Karpas-422 (cell line): ENCODE measurements around the gene MAP7D1. TPM values are rescaled to one million over a fixed set of nuclear protein-coding genes. Genes with fewer than 3 reads are reported as not detected.

ENCODE experiments used
- DNase-seq: peaks from one replicate; pipeline ENCODE4 v3.0.0-alpha.2; 2015
- H2AFZ ChIP-seq: fragments of 200-600 bp; sonication (generic); 2 replicates; pipeline ENCODE4 v1.6.1; 2014; ENCODE audit warnings: antibody characterized with exemption, low read length, mixed read lengths
- H3K27ac ChIP-seq: fragments of 200-600 bp; sonication (generic); 2 replicates; pipeline ENCODE4 v1.5.1; 2014; ENCODE audit warnings: mild to moderate bottlenecking, low read length, moderate library complexity
- H3K27me3 ChIP-seq: fragments of 200-600 bp; sonication (generic); 2 replicates; pipeline ENCODE4 v1.6.1; 2014; ENCODE audit warnings: low read length, mixed read lengths
- H3K36me3 ChIP-seq: fragments of 200-600 bp; sonication (generic); 2 replicates; pipeline ENCODE4 v1.6.1; 2014; ENCODE audit warnings: low read length, mixed read lengths; ENCODE audit not compliant: insufficient read depth
- H3K4me1 ChIP-seq: fragments of 200-600 bp; sonication (generic); 2 replicates; pipeline ENCODE4 v1.6.1; 2014; ENCODE audit warnings: mild to moderate bottlenecking, low read length, mixed read lengths
- H3K4me2 ChIP-seq: fragments of 200-600 bp; sonication (generic); 2 replicates; pipeline ENCODE4 v1.6.1; 2014; ENCODE audit warnings: low read length, low read depth, mild to moderate bottlenecking; ENCODE audit not compliant: poor library complexity, severe bottlenecking
- H3K4me3 ChIP-seq: fragments of 200-600 bp; sonication (generic); 2 replicates; pipeline ENCODE4 v1.5.1; 2014; ENCODE audit warnings: mild to moderate bottlenecking, antibody characterized with exemption, low read length, mixed read lengths
- H3K79me2 ChIP-seq: fragments of 200-600 bp; sonication (generic); 2 replicates; pipeline ENCODE4 v1.6.1; 2014; ENCODE audit warnings: mild to moderate bottlenecking, low read length, mixed read lengths
- H3K9ac ChIP-seq: fragments of 200-600 bp; sonication (generic); 2 replicates; pipeline ENCODE4 v1.6.0; 2014; ENCODE audit warnings: low read length
- H3K9me2 ChIP-seq: fragments of 200-600 bp; sonication (generic), shearing (Covaris generic); replicated peaks from 2 replicates; pipeline ENCODE4 v1.6.0; 2014; ENCODE audit warnings: mild to moderate bottlenecking, low read length, moderate library complexity; ENCODE audit not compliant: insufficient read depth
- H3K9me3 ChIP-seq: fragments of 300-700, 200-600 bp; sonication (generic); 2 replicates; pipeline ENCODE4 v1.6.1; 2014; ENCODE audit warnings: low read length, mixed read lengths
- H4K20me1 ChIP-seq: fragments of 200-600 bp; sonication (generic); 2 replicates; pipeline ENCODE4 v1.6.1; 2014; ENCODE audit warnings: mild to moderate bottlenecking, antibody characterized with exemption, low read length, low read depth; ENCODE audit not compliant: insufficient read depth
- total RNA-seq: library from RNA; depleted of rRNA; stranded (reverse); fragments of >200 nt; shearing (Covaris generic); gene quantifications from 2 replicates; pipeline ENCODE4 v1.2.3, GENCODE V29; 2014; ENCODE audit warnings: low replicate concordance

MAP7D1 gene
- total RNA-seq, 1 experiment from 2014 or later, result 24.1 TPM

DNA sequence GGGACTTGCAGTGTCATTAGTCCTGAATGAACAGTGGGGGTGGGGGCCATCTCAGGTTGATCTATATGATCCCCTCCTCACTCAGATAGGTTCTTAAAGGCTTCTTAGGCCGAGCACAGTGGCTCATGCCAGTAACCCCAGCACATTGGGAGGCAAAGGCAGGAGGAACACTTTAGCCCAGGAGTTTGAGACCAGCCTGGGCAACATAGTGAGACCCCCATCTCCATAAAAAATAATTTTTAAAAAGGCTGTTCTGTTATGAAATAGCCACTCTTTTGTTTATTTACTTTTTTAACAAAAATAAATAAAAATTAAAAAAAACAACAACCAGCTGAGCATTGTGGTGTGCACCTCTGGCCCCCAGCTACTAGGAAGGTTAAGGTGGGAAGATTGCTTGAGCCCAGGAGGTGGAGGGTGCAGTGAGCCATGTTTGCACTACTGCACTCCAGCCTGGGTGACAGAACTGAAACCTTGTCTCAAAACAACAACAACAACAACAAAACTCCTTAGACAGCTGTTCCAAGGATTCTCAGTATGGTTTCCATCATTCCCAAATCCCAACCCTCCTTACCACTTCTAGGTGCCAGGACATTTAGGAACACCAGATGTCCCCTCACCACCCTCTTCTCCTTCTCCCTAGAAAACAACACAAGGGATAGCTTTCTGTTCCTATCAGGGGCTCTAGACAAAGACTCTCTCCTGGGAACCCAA, 4.7 kb upstream of the MAP7D1 start:
- H3K27ac ChIP-seq, result no peak overlapping the region
- peak overlapping the region; percentile 58 for H3K9ac ChIP-seq
- H3K9me2 ChIP-seq, result no peaks in the 10 kb centered on the region
- H2AFZ ChIP-seq, result peak overlapping the region; percentile 9; the same call in 1 of the 2 replicates
- peaks cover 12% of the 10 kb centered on the region for H3K36me3 ChIP-seq
- H3K4me3 ChIP-seq, result peak overlapping the region; percentile 33; the same call in 1 of the 2 replicates
- peak overlapping the region; percentile 69 for H3K4me2 ChIP-seq
- no peaks in the 10 kb centered on the region; the same call in 1 of the 2 replicates for H3K9me3 ChIP-seq
- H4K20me1 ChIP-seq, result no peaks in the 10 kb centered on the region
- peaks cover 41% of the 10 kb centered on the region for H3K4me1 ChIP-seq
- DNase-seq, result no peak
- H3K27me3 ChIP-seq, result no peaks in the 10 kb centered on the region
- peaks cover 31% of the 10 kb centered on the region for H3K79me2 ChIP-seq

DNA sequence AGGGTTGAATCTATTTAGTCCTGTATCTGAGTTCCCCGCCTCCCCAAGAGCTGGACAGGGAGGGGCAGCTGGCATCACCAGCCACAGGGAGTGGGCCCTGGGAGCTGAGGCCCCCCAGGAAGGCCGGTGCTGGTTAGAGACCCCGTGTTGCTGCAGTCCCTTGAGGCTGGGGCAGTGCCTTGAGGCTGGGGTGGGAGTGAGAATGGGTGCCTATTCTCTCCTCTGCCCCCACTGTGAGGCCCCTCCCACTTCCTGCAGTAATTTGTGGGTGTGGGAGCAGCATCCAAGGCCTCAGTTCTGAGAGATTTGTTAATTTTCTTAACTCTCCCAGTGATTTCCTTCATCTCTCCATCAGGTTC, 4.1 kb upstream of the MAP7D1 start:
- Histone ChIP-seq H3K4me3 (no peak overlapping the region), H3K4me2 (peak overlapping the region; percentile 69), H4K20me1 (no peaks in the 10 kb centered on the region; the same call in 1 of the 2 replicates), H3K27me3 (no peaks in the 10 kb centered on the region), H3K9me2 (no peaks in the 10 kb centered on the region), H2AFZ (peak overlapping the region; percentile 9), H3K79me2 (peaks cover 32% of the 10 kb centered on the region), H3K36me3 (peaks cover 9% of the 10 kb centered on the region), H3K9ac (peak overlapping the region; percentile 25), H3K9me3 (no peaks in the 10 kb centered on the region; the same call in 1 of the 2 replicates), H3K4me1 (peaks cover 41% of the 10 kb centered on the region), H3K27ac (no peak overlapping the region)
- DNase-seq, result peak; percentile 65

DNA sequence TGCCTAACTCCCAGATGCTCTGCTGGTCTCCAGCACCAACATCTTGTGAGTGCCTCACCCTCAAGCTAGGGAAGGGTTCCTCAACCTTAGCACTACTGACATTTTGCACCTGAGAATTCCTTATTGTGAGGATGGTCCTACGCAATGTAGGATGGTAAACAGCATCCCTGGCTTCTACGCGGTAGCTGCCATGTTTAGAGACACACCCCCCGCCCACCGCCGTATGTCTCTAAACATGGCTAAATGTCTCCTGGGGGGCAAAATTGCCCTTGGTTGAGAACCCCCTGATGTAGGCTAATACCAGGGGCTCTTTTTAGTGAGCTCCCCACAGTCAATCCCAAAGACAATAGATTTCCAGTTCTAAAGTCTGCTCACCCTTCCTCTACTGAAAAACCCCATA, 2.5 kb upstream of the MAP7D1 start:
- Histone ChIP-seq H3K79me2 (peaks cover 32% of the 10 kb centered on the region), H3K9me2 (no peaks in the 10 kb centered on the region), H2AFZ (no peak overlapping the region), H3K4me3 (no peak overlapping the region), H3K36me3 (0 out of 2 replicates have a peak, but pooled peaks cover under 1% of the 10 kb centered on the region), H3K9ac (no peak overlapping the region), H3K27ac (no peak overlapping the region), H3K9me3 (no peaks in the 10 kb centered on the region), H4K20me1 (peaks cover 14% of the 10 kb centered on the region), H3K27me3 (no peaks in the 10 kb centered on the region), H3K4me1 (peaks cover 50% of the 10 kb centered on the region), H3K4me2 (no peak overlapping the region)
- DNase-seq, result no peak

DNA sequence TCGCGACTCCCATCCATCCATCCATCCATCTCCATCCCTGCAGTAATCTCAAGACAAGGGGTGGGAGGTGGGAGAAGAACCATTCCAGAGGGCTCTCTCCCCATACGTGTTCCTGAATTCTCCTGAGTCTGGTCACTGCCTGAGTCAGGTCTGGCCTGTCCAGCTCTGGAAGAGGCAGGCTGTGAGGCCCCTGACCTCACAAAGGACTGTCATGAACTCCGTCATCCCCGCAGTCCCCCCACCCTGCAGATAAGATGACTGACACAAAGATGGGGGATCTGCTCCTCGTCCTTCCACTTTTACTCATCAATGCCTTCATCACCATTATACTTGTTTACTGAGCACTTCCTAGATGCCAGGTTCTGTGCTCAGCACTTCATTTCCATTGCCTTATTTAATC, 1.6 kb upstream of the MAP7D1 start:
- Histone ChIP-seq H3K27me3 (no peaks in the 10 kb centered on the region), H3K27ac (no peak overlapping the region), H3K4me3 (no peak overlapping the region), H3K36me3 (0 out of 2 replicates have a peak, but pooled peaks cover 5% of the 10 kb centered on the region), H4K20me1 (peaks cover 15% of the 10 kb centered on the region), H3K9me2 (no peaks in the 10 kb centered on the region), H2AFZ (no peak overlapping the region), H3K79me2 (peaks cover 32% of the 10 kb centered on the region), H3K4me1 (peaks cover 54% of the 10 kb centered on the region), H3K9ac (no peak overlapping the region), H3K4me2 (no peak overlapping the region), H3K9me3 (no peaks in the 10 kb centered on the region)
- no peak for DNase-seq

DNA sequence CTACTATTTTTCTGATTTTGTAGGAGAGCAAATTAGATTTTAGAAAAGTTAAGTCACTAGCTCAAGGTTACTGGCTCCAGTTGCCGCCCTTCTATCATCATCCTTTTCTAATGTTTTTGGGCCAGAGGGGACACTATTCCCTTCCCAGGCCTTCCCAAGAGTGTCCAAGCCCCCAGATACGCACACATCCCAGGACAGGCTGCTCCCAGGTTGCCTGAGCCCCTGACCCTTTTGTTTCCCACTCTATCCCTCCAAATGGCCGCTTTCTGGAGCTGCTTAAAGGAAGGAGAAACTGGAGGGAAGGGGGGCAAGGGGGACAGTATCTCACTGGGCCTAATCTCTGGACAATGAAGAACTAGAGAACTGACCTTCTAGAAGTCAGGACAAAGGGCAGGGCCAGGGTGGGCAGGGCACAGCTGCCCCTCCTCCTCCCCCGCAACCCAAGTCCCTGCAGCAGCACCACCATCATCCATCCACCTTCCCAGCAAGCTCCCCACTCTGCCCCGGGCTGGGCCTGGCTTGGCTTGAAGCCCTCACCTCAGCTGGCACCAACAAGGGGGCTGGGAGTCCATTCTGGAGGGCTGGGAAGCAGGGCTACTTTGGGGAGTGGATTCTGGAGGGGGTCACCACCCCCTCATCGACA, 1.1 kb upstream of the MAP7D1 start:
- Histone ChIP-seq H3K79me2 (peaks cover 37% of the 10 kb centered on the region), H3K9me3 (no peaks in the 10 kb centered on the region), H3K9me2 (no peaks in the 10 kb centered on the region), H3K4me3 (peak overlapping the region; percentile 98), H3K4me2 (peak overlapping the region; percentile 98), H4K20me1 (peaks cover 18% of the 10 kb centered on the region), H3K27me3 (no peaks in the 10 kb centered on the region), H3K9ac (peak overlapping the region; percentile 99), H3K4me1 (peaks cover 57% of the 10 kb centered on the region), H3K27ac (no peak overlapping the region; the same call in 1 of the 2 replicates), H3K36me3 (0 out of 2 replicates have a peak, but pooled peaks cover 6% of the 10 kb centered on the region), H2AFZ (peak overlapping the region; percentile 93; the same call in 1 of the 2 replicates)
- no peak for DNase-seq

DNA sequence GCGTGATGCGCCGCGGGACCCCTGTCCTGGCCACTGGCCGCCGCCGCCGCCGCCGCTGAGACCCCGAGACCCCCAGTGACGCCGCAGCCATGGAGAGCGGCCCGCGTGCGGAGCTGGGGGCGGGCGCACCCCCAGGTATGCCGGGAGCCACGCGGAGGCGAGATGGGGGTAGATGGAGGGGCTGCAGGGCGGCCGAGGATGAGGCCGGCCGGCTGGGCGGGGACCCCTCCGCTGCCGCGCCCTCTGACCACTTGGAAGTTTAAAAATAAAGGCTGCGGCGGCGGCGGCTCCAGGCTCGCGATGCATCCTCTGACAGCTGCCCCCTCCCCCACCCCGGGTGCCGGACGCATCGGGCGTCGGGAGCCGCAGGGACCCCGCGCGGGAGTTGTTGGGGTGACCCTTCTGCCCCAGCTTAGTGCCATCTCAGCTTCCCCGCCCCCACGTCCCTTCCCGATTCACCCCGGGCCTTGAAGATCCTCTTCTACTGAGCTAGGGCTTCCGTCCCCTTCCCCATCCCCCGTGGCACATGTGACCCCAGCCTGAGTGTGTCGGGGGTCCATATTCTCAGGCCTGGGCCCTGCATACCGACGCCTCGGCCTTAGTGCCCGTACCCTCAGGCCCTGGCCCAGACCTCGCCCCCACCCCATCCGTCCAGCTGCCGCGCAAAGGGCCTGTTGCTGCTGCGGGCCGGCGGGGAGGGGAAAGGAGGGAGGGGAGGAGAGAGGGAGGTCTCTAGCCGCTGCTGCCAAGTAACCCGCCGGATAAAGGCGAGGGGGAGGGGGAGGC, 562 bp downstream of the MAP7D1 start:
- Histone ChIP-seq H3K27ac (peak overlapping the region; percentile 81), H3K4me3 (peak overlapping the region; percentile 98), H3K4me2 (peak overlapping the region; percentile 92), H3K9me3 (no peaks in the 10 kb centered on the region), H3K36me3 (0 out of 2 replicates have a peak, but pooled peaks cover 6% of the 10 kb centered on the region), H3K9me2 (no peaks in the 10 kb centered on the region), H3K79me2 (peaks cover 54% of the 10 kb centered on the region), H3K9ac (peak overlapping the region; percentile 99), H2AFZ (peak overlapping the region; percentile 31; the same call in 1 of the 2 replicates), H3K4me1 (peaks cover 57% of the 10 kb centered on the region), H3K27me3 (no peaks in the 10 kb centered on the region), H4K20me1 (peaks cover 18% of the 10 kb centered on the region)
- DNase-seq, result peak; percentile 81

DNA sequence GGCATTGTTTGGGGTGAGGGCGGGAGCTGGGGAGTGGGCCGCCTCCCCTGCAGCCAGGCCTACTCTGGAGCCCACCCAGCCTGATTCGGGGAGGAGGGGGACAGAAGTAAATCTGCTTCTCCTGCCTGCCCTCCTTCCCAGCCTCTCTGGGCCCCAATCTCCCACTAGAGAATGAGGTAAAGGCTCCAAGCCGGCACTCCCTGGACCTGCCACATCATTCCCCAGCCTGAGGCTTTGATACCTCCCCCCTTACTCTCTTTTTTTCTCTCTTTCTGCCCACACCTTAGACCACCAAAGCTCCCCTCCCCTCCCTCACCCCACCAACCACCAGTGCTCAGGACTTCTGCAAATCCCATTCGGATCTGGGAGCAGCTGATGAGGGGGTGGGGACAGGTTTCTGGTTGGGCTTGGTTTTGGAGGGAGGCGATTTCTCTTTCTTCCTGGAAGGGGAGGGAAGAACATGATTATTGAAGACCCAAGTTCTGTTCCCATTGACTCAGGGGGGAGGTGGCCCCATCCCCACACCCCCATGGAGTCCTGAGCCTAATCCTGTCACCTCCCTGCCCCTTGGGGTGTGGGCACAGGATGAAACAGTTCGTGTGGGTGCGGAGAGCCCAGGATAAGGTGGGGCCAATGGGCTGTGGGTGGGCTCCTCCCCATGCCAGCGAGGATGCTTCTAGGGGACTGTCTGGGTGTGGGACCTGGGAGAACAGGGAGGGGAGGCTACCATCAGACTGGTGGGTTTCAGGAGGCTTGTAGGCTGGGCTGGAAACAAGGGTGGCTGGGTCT, 1.3 kb downstream of the MAP7D1 start:
- Histone ChIP-seq H3K27ac (peak overlapping the region; percentile 81), H3K79me2 (peaks cover 61% of the 10 kb centered on the region), H4K20me1 (peaks cover 18% of the 10 kb centered on the region), H2AFZ (no peak overlapping the region), H3K9me2 (no peaks in the 10 kb centered on the region), H3K9ac (peak overlapping the region; percentile 99), H3K4me1 (peaks cover 58% of the 10 kb centered on the region), H3K4me2 (peak overlapping the region; percentile 92), H3K27me3 (no peaks in the 10 kb centered on the region), H3K36me3 (0 out of 2 replicates have a peak, but pooled peaks cover 6% of the 10 kb centered on the region), H3K9me3 (no peaks in the 10 kb centered on the region), H3K4me3 (peak overlapping the region; percentile 98)
- DNase-seq, result no peak
